ENCODE data around the gene ZNF19.

The ZNF19 gene

DNA sequence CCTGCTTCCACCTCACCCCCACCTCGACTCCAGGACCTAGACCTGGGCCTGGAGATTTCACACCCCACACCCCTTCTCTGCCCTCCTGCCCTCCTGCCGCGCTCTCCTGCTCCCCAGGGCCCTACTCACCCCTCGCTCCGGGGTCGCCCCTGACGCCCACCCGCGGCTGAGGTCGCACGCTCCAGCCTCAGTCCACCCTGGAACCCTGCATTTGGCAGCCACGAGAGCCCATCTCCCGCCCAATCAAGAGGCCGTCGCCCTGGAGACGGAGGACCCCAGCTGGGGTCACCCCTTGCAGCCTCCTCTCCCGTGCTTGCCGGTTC lies 63.4 kb downstream of the ZNF19 start:
- TF ChIP-seq, protein P1, sequence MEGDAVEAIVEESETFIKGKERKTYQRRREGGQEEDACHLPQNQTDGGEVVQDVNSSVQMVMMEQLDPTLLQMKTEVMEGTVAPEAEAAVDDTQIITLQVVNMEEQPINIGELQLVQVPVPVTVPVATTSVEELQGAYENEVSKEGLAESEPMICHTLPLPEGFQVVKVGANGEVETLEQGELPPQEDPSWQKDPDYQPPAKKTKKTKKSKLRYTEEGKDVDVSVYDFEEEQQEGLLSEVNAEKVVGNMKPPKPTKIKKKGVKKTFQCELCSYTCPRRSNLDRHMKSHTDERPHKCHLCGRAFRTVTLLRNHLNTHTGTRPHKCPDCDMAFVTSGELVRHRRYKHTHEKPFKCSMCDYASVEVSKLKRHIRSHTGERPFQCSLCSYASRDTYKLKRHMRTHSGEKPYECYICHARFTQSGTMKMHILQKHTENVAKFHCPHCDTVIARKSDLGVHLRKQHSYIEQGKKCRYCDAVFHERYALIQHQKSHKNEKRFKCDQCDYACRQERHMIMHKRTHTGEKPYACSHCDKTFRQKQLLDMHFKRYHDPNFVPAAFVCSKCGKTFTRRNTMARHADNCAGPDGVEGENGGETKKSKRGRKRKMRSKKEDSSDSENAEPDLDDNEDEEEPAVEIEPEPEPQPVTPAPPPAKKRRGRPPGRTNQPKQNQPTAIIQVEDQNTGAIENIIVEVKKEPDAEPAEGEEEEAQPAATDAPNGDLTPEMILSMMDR (IDR thresholded peaks at IDR 0.05), result no peak
- no peaks in the 10 kb centered on the region for H3K4me1 ChIP-seq
- peaks cover 0 to 30% of the 10 kb centered on the region in 2 donors for H3K27me3 ChIP-seq
- H3K4me3 ChIP-seq, result no peak overlapping the region
- no peaks in the 10 kb centered on the region for H3K9me3 ChIP-seq
- no peak for DNase-seq
- H3K27ac ChIP-seq, result no peak overlapping the region
- no peaks in the 10 kb centered on the region for H3K36me3 ChIP-seq
- intact Hi-C loops (cut with DNase I; ENCODE audit: low total_unique reads), result no loop called here

DNA sequence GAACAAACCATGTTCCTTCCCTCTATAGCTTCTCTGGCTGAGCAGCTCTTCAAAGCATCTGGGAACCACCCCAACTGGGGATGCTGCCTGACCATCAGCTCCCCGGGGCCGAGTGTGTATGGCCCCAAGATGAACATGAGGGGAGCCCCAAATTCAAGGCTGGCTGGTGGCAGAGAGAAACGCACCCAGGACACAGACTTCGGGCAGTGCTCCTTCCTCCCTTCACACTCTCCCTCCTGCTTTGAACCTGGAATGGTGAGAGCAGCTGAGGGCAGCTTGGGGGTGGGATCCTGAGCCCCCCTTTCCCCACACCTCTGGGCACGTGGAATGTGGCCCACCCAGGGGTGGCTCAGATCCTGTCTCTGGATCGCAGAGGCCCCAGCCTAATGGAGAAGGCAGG lies 64.5 kb downstream of the ZNF19 start:
- Histone ChIP-seq H3K27ac (no peak overlapping the region), H3K4me1 (no peaks in the 10 kb centered on the region), H3K9me3 (no peaks in the 10 kb centered on the region), H3K36me3 (no peaks in the 10 kb centered on the region), H3K4me3 (no peak overlapping the region), H3K27me3 (peaks cover 0 to 30% of the 10 kb centered on the region in 2 donors)
- no peak for DNase-seq
- intact Hi-C loops (cut with DNase I; ENCODE audit: low total_unique reads), result no loop called here
- TF ChIP-seq, protein P1 (IDR thresholded peaks at IDR 0.05), result no peak

DNA sequence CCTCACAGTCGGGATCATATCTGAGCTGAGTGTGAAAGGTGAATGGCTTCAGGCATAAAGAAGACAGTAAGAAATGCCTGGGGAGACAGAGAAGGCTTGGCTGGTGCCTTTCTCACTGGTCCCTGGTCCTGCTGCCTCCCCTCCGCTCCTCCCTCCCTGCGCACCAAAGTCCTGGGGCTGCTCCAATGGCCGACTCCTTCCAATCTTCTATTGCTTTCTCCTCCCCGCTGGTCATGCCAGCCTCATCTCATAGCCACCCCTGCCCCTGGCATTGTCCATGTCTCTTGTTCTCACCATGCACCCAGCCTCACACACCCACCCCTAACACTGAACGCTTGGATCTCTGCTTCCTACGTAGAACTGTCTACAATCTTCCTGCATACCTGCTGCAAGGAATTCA lies 65.3 kb downstream of the ZNF19 start:
- Histone ChIP-seq H3K9me3 (no peaks in the 10 kb centered on the region), H3K27me3 (peaks cover 0 to 26% of the 10 kb centered on the region in 2 donors), H3K4me1 (no peaks in the 10 kb centered on the region), H3K36me3 (no peaks in the 10 kb centered on the region), H3K27ac (no peak overlapping the region), H3K4me3 (no peak overlapping the region)
- TF ChIP-seq, protein P1 (IDR thresholded peaks at IDR 0.05), result no peak
- intact Hi-C loops (cut with DNase I; ENCODE audit: low total_unique reads), result no loop called here
- no peak for DNase-seq

Measured in tibial artery (tissue), 4 donors.